ENCODE results near the gene GPRIN1. TPM values are rescaled to one million over a fixed set of nuclear protein-coding genes. Genes with fewer than 3 reads are reported as not detected.
"Not testable (repeated sequence)": the region's sequence is repeated elsewhere in the genome, so short reads cannot be mapped to it uniquely, and the experiment has no call there.

The GPRIN1 gene
- total and polyA plus RNA-seq, 9 donors: 0.08 to 0.50 (median 0.20) TPM

DNA sequence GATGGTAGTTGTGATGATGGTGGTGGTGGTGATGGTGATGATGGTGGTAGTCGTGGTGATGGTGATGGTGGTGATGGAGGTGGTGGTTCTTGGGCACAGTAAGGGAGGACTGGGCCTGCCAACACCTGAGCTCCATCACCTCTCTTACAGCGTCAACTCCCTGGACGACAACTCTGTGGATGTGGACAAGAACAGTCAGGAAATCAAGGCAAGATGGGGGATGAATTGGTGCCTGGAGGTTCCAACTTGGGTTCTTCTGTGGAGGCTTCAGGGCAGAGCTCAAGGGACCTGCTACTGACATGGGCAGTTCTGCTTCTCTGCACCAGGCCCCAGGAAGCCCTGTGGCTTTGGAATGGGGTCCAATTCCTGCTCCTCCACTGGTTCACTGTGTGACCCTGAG, 17.4 kb downstream of the GPRIN1 start:
- no peaks in the 10 kb centered on the region for H3K4me1 ChIP-seq (ENCODE audit: insufficient read depth)
- no peaks in the 10 kb centered on the region for H3K36me3 ChIP-seq
- TF ChIP-seq POLR2A (IDR thresholded peaks at IDR 0.05) (no peak), EP300 (IDR thresholded peaks at IDR 0.05) (no peak)
- TF ChIP-seq, protein P1, sequence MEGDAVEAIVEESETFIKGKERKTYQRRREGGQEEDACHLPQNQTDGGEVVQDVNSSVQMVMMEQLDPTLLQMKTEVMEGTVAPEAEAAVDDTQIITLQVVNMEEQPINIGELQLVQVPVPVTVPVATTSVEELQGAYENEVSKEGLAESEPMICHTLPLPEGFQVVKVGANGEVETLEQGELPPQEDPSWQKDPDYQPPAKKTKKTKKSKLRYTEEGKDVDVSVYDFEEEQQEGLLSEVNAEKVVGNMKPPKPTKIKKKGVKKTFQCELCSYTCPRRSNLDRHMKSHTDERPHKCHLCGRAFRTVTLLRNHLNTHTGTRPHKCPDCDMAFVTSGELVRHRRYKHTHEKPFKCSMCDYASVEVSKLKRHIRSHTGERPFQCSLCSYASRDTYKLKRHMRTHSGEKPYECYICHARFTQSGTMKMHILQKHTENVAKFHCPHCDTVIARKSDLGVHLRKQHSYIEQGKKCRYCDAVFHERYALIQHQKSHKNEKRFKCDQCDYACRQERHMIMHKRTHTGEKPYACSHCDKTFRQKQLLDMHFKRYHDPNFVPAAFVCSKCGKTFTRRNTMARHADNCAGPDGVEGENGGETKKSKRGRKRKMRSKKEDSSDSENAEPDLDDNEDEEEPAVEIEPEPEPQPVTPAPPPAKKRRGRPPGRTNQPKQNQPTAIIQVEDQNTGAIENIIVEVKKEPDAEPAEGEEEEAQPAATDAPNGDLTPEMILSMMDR (IDR thresholded peaks at IDR 0.05): no peak
- no peaks in the 10 kb centered on the region for H3K27me3 ChIP-seq
- 95 to 99% (median 99%) methylated on average over 3 of the region's 3 CpGs for WGBS, 3 donors
- no peak overlapping the region for H3K4me3 ChIP-seq
- no peak overlapping the region for H3K27ac ChIP-seq
- no peaks in the 10 kb centered on the region for H3K9me3 ChIP-seq
- DNase-seq: no peak
- intact Hi-C loops (cut with DNase I): no loop called here

DNA sequence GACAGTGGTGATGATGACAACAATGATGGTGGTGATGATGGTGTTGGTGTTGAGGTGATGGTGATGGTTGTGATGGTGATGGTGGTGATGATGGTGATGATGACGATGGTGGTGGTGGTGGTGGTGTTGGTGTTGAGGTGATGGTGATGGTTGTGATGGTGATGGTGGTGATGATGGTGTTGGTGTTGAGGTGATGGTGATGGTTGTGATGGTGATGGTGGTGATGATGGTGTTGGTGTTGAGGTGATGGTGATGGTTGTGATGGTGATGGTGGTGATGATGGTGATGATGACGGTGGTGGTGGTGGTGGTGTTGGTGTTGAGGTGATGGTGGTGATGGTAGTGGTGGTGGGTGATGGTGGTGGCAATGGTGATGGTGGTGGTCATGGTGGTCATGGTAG, 18.3 kb downstream of the GPRIN1 start:
- H3K36me3 ChIP-seq; H3K27me3 ChIP-seq; H3K9me3 ChIP-seq; H3K4me3 ChIP-seq; H3K4me1 ChIP-seq (ENCODE audit: insufficient read depth); intact Hi-C loops (cut with DNase I); DNase-seq; H3K27ac ChIP-seq: not testable (repeated sequence)
- WGBS, 3 donors: 19 to 68% (median 65%) methylated on average over 2 of the region's 2 CpGs

DNA sequence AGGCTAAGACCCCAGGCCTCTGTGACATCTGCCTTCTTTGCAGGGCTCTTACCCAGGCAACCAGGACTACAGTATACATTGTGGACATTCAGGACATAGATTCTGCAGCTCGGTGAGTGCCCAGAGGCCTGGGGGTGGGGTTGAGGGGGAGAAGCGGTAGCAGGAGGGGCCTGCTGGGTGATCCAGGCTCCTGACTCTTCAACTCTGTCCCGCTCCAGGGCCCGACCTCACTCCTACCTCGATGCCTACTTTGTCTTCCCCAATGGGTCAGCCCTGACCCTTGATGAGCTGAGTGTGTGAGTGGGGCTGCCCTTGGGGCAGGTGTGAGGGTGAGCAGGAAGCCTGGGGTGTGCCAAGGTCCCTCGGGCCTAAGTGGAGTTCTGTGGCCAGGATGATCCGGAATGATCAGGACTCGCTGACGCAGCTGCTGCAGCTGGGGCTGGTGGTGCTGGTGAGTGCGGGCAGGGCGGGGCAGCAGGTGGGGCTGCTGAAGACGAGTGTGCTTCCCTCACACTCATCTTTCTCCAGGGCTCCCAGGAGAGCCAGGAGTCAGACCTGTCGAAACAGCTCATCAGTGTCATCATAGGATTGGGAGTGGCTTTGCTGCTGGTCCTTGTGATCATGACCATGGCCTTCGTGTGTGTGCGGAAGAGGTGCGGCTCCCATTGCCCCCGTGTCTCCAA, 19.8 kb downstream of the GPRIN1 start:
- TF ChIP-seq POLR2A (IDR thresholded peaks at IDR 0.05) (no peak), EP300 (IDR thresholded peaks at IDR 0.05) (no peak)
- TF ChIP-seq, protein P1 (IDR thresholded peaks at IDR 0.05): no peak
- Histone ChIP-seq H3K27me3 (no peaks in the 10 kb centered on the region), H3K27ac (no peak overlapping the region), H3K4me1 (ENCODE audit: insufficient read depth) (no peaks in the 10 kb centered on the region), H3K4me3 (no peak overlapping the region), H3K9me3 (peaks cover 0 to 12% of the 10 kb centered on the region in 2 donors), H3K36me3 (no peaks in the 10 kb centered on the region)
- 78 to 86% (median 82%) methylated on average over 17 of the region's 17 CpGs for WGBS, 3 donors
- no peak for DNase-seq
- intact Hi-C loops (cut with DNase I): no loop called here

DNA sequence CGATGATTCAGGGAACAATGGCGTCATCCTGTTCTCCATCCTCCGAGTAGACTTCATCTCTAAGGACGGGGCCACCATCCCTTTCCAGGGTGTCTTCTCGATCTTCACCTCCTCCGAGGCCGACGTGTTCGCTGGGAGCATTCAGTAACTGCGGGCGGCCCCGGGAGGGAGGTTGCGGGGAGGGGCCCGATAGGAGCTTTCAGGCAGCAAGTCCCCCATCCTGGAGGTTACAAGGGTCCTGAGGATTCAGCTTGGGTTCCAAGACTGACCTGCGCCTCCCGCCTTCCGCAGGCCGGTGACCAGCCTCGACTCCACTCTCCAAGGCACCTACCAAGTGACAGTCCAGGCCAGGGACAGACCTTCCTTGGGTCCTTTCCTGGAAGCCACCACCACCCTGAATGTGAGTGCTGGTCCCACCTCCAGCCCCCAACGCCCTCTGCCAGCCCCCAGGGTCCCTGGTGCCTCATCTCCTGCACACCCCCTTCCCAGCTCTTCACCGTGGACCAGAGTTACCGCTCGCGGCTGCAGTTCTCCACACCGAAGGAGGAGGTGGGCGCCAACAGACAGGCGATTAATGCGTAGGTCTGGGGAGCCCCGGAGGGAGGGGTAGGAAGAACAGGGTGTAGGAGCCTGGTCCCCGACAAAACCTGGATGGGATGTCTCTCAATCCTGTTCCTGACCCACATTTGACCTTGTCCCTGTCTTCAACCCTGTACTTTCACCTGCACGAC, 20.8 kb downstream of the GPRIN1 start:
- no peaks in the 10 kb centered on the region for H3K27me3 ChIP-seq
- no peaks in the 10 kb centered on the region for H3K36me3 ChIP-seq
- no peak overlapping the region for H3K27ac ChIP-seq
- TF ChIP-seq POLR2A (IDR thresholded peaks at IDR 0.05): no peak
- TF ChIP-seq, protein P1 (IDR thresholded peaks at IDR 0.05): no peak
- no peak for TF ChIP-seq EP300 (IDR thresholded peaks at IDR 0.05)
- H3K9me3 ChIP-seq: peaks cover 0 to 21% of the 10 kb centered on the region in 2 donors
- no peaks in the 10 kb centered on the region for H3K4me1 ChIP-seq (ENCODE audit: insufficient read depth)
- no peak overlapping the region for H3K4me3 ChIP-seq
- intact Hi-C loops (cut with DNase I): no loop called here
- DNase-seq: no peak
- WGBS, 3 donors: 79 to 87% (median 85%) methylated on average over 31 of the region's 31 CpGs

GRCh38 chr5:176588297-176588696, 21.7 kb downstream of the GPRIN1 start:
- H3K27me3 ChIP-seq: no peaks in the 10 kb centered on the region
- H3K9me3 ChIP-seq: peaks cover 0 to 22% of the 10 kb centered on the region in 2 donors
- no peak for DNase-seq
- no peaks in the 10 kb centered on the region for H3K4me1 ChIP-seq (ENCODE audit: insufficient read depth)
- intact Hi-C loops (cut with DNase I): no loop called here
- H3K4me3 ChIP-seq: no peak overlapping the region
- TF ChIP-seq EP300 (IDR thresholded peaks at IDR 0.05): no peak
- TF ChIP-seq, protein P1 (IDR thresholded peaks at IDR 0.05): no peak
- TF ChIP-seq POLR2A (IDR thresholded peaks at IDR 0.05): no peak
- no peak overlapping the region for H3K27ac ChIP-seq
- no peaks in the 10 kb centered on the region for H3K36me3 ChIP-seq
